HCT116 (cell line): ENCODE data around the gene NFATC1. TPM values are rescaled to one million over a fixed set of nuclear protein-coding genes. Genes with fewer than 3 reads are reported as not detected.

Experiments
- ATAC-seq: fragments of 200-7000 bp; cut with Tn5 transposase; 2 replicates; pipeline ENCODE4 v1.9.1; 2020; ENCODE audit warnings: mild to moderate bottlenecking, moderate library complexity
- BruUV-seq: library from RNA; stranded (reverse); fragments of 400-500 nt; replicated peaks from 2 replicates; lab custom pipeline; 2021; lab: Mats Ljungman, UMichigan
- CTCF ChIA-PET: fragments of 300-600 bp; sonication (Branson Sonifier 250); formaldehyde crosslinking; loops from one replicate; lab custom pipeline; 2021; ENCODE audit warnings: antibody characterized with exemption; lab: Charles Lee
- POLR2A ChIA-PET: fragments of 300-600, 350-600 bp; sonication (Branson Sonifier 250); formaldehyde crosslinking; loops from one replicate; lab custom pipeline; 2021; ENCODE audit warnings: antibody characterized with exemption; lab: Charles Lee
- RAD21 ChIA-PET, 2 experiments: fragments of 300-600 bp; sonication (Branson Sonifier 250); formaldehyde crosslinking; loops; one replicate each; lab custom pipeline; 2023; ENCODE audit warnings: low total read pairs in 2 of 2; ENCODE audit not compliant: uncharacterized antibody in 2 of 2, unreplicated experiment in 2 of 2, low non-redundant PET in 1 of 2; lab: Charles Lee
- DNase-seq: peaks from one replicate; pipeline ENCODE4 v3.0.0-alpha.2; 2010; ENCODE audit warnings: low read depth, low spot score
- H2AFZ ChIP-seq: fragments of 200-600 bp; shearing (Covaris generic), sonication (generic); 2 replicates; pipeline ENCODE4 v1.6.1; 2017; ENCODE audit warnings: low read depth, mixed run types, mixed read lengths, antibody characterized with exemption, low read length; ENCODE audit not compliant: poor library complexity, severe bottlenecking
- H3K27ac ChIP-seq: 2 replicates; pipeline ENCODE4 v1.5.1; 2012; ENCODE audit warnings: low read depth, low read length
- H3K27me3 ChIP-seq: fragments of 200-600 bp; sonication (generic); 2 replicates; pipeline ENCODE4 v1.6.1; 2016; ENCODE audit warnings: mixed run types, low read length, mixed read lengths; ENCODE audit not compliant: insufficient read depth
- H3K36me3 ChIP-seq, 2 experiments: fragments of 200-500 bp in 1 of 2; fragments of 200-600 bp in 1 of 2; sonication (Bioruptor generic) in 1 of 2; sonication (generic) in 1 of 2; 2 replicates each; pipeline versions ENCODE4 v1.5.1 to v1.6.1; 2014 to 2016; ENCODE audit warnings: low read length in 2 of 2, inconsistent platforms in 1 of 2, mixed read lengths in 1 of 2, mixed run types in 1 of 2; ENCODE audit not compliant: insufficient read depth in 2 of 2, control insufficient read depth in 1 of 2
- H3K4me1 ChIP-seq, 2 experiments: fragments of 200-600 bp in 1 of 2; sonication (generic) in 1 of 2; 2 replicates each; pipeline versions ENCODE4 v1.5.1 to v1.6.1; 2012 to 2017; ENCODE audit warnings: low read length in 2 of 2, inconsistent platforms in 1 of 2, mild to moderate bottlenecking in 1 of 2, mixed read lengths in 1 of 2, mixed run types in 1 of 2, moderate library complexity in 1 of 2; ENCODE audit not compliant: insufficient read depth in 2 of 2, control insufficient read depth in 1 of 2
- H3K4me2 ChIP-seq: fragments of 200-600 bp; sonication (generic); 2 replicates; pipeline ENCODE4 v1.6.1; 2017; ENCODE audit warnings: mixed run types, low read length, mixed read lengths
- H3K4me3 ChIP-seq, 2 experiments: fragments of 200-600 bp in 1 of 2; sonication (generic) in 1 of 2; replicated peaks in 1 of 2; 2 replicates each; pipeline ENCODE4 v1.5.1; 2011 to 2016; ENCODE audit warnings: low read length in 2 of 2, control low read depth in 1 of 2, low read depth in 1 of 2, mild to moderate bottlenecking in 1 of 2, mixed read lengths in 1 of 2, mixed run types in 1 of 2
- H3K79me2 ChIP-seq: fragments of 200-600 bp; sonication (generic); 2 replicates; pipeline ENCODE4 v1.6.1; 2017; ENCODE audit warnings: mild to moderate bottlenecking, mixed run types, low read length, moderate library complexity, mixed read lengths; ENCODE audit not compliant: insufficient read depth
- H3K9ac ChIP-seq: fragments of 200-600 bp; sonication (generic); 2 replicates; pipeline ENCODE4 v1.6.1; 2016; ENCODE audit warnings: low read length, mixed read lengths
- H3K9me2 ChIP-seq: fragments of 200-600 bp; sonication (generic), shearing (Covaris generic); 2 replicates; pipeline ENCODE4 v1.6.1; 2017; ENCODE audit warnings: mixed run types, mild to moderate bottlenecking, moderate library complexity; ENCODE audit not compliant: insufficient read depth
- H3K9me3 ChIP-seq, 2 experiments: fragments of 200-500 bp in 1 of 2; fragments of 200-600 bp in 1 of 2; sonication (Bioruptor generic) in 1 of 2; sonication (generic) in 1 of 2; 2 replicates each; pipeline ENCODE4 v1.6.1; 2014 to 2017; ENCODE audit warnings: low read length in 2 of 2, mixed read lengths in 2 of 2, inconsistent platforms in 1 of 2, low read depth in 1 of 2, mild to moderate bottlenecking in 1 of 2, mixed run types in 1 of 2, moderate library complexity in 1 of 2; ENCODE audit not compliant: control insufficient read depth in 1 of 2, insufficient read depth in 1 of 2
- H4K20me1 ChIP-seq: fragments of 200-600 bp; sonication (generic), shearing (Covaris generic); 2 replicates; pipeline ENCODE4 v1.6.1; 2017; ENCODE audit warnings: mixed run types, mild to moderate bottlenecking, moderate library complexity; ENCODE audit not compliant: insufficient read depth
- ATF3 ChIP-seq: IDR thresholded peaks from 2 replicates; pipeline ENCODE4 v1.6.1; 2012
- EGR1 ChIP-seq: IDR thresholded peaks from 2 replicates; pipeline ENCODE4 v1.6.1; 2012; ENCODE audit warnings: low read depth
- ELF1 ChIP-seq: IDR thresholded peaks from 2 replicates; pipeline ENCODE4 v1.6.1; 2012; ENCODE audit warnings: low read depth, borderline replicate concordance
- FOSL1 ChIP-seq: IDR thresholded peaks from 2 replicates; pipeline ENCODE4 v1.6.1; 2012; ENCODE audit warnings: low read depth
- JUND ChIP-seq: IDR thresholded peaks from 2 replicates; pipeline ENCODE4 v1.6.1; 2012
- MAX ChIP-seq: IDR thresholded peaks from 2 replicates; pipeline ENCODE4 v1.6.1; 2012
- POLR2A ChIP-seq: IDR thresholded peaks from 2 replicates; pipeline ENCODE4 v1.7.0; 2011; ENCODE audit warnings: borderline replicate concordance; ENCODE audit not compliant: insufficient read depth, insufficient read length; ENCODE audit errors: extremely low read depth
- POLR2AphosphoS5 ChIP-seq: IDR thresholded peaks from 2 replicates; pipeline ENCODE4 v1.6.1; 2011; ENCODE audit warnings: mild to moderate bottlenecking, low read depth, low read length, moderate library complexity
- REST ChIP-seq: IDR thresholded peaks from 2 replicates; pipeline ENCODE4 v1.6.1; 2012; ENCODE audit warnings: low read depth
- SIN3A ChIP-seq: IDR thresholded peaks from 2 replicates; pipeline ENCODE4 v1.6.1; 2012; ENCODE audit warnings: low read depth
- SP1 ChIP-seq: IDR thresholded peaks from 2 replicates; pipeline ENCODE4 v1.6.1; 2012; ENCODE audit warnings: low read depth
- SRF ChIP-seq: IDR thresholded peaks from 2 replicates; pipeline ENCODE4 v1.6.1; 2012; ENCODE audit warnings: low read depth
- YY1 ChIP-seq: IDR thresholded peaks from 2 replicates; pipeline ENCODE4 v1.6.1; 2011; ENCODE audit warnings: low read length, low read depth, moderate library complexity, mild to moderate bottlenecking; ENCODE audit not compliant: insufficient replicate concordance; ENCODE audit errors: extremely low read depth
- ZBTB33 ChIP-seq: IDR thresholded peaks from 2 replicates; pipeline ENCODE4 v1.6.1; 2011; ENCODE audit warnings: mild to moderate bottlenecking, low read length, moderate library complexity; ENCODE audit not compliant: insufficient replicate concordance; ENCODE audit errors: extremely low read depth
- ZNF274 ChIP-seq: fragments of 200-500 bp; sonication (Bioruptor generic); IDR thresholded peaks from 2 replicates; pipeline ENCODE4 v1.6.1; 2014; ENCODE audit warnings: mild to moderate bottlenecking, low read depth, low read length, inconsistent platforms
- intact Hi-C: fragments of 100-400 bp; cut with micrococcal nuclease; formaldehyde crosslinking; loops from 2 replicates; pipeline ENCODE4 v1.10.0; 2022
- total RNA-seq: library from RNA; stranded (reverse); gene quantifications from one replicate; pipeline ENCODE4 v1.2.1, GENCODE V29; 2021; ENCODE audit not compliant: unreplicated experiment

NFATC1 gene
- total RNA-seq, 1 experiment from 2014 or later, result 20.8 TPM

GRCh38 chr18:79489899-79490625 lies 94.3 kb downstream of the NFATC1 start:
- TF ChIP-seq SRF (no peak), ELF1 (no peak), FOSL1 (no peak), POLR2A (no peak), SP1 (no peak), ZNF274 (no peak), ZBTB33 (no peak), EGR1 (no peak), REST (no peak), ATF3 (no peak), MAX (no peak), POLR2AphosphoS5 (no peak), JUND (no peak), SIN3A (no peak), YY1 (no peak)
- TF ChIP-seq, all 23 proteins: peak for 0
- H2AFZ ChIP-seq, result no peak overlapping the region
- H3K9me3 ChIP-seq, result no peaks in the 10 kb centered on the region
- intact Hi-C loops, result no loop called here
- BruUV-seq, result no TSS peak
- no peaks in the 10 kb centered on the region for H3K79me2 ChIP-seq
- ChIA-PET POLR2A (no interaction called here), RAD21 (no interaction called here), CTCF (no interaction called here)
- H3K9ac ChIP-seq, result no peak overlapping the region
- H3K4me1 ChIP-seq, result no peaks in the 10 kb centered on the region
- ATAC-seq, result no peak
- H4K20me1 ChIP-seq, result no peaks in the 10 kb centered on the region
- H3K36me3 ChIP-seq, result no peaks in the 10 kb centered on the region
- H3K4me2 ChIP-seq, result no peak overlapping the region
- no peak overlapping the region for H3K4me3 ChIP-seq
- DNase-seq, result no peak
- H3K9me2 ChIP-seq, result no peaks in the 10 kb centered on the region
- H3K27me3 ChIP-seq, result no peaks in the 10 kb centered on the region
- H3K27ac ChIP-seq, result no peak overlapping the region
